WTC11 (cell line): Measurements from ENCODE around the gene HCFC1. TPM values are rescaled to one million over a fixed set of nuclear protein-coding genes. Genes with fewer than 3 reads are reported as not detected.

Experiments used
- ATAC-seq: fragments of 200-7000 bp; cut with Tn5 transposase; 2 replicates; pipeline ENCODE4 v1.10.0; 2021; ENCODE audit warnings: mild to moderate bottlenecking, moderate library complexity
- CTCF ChIA-PET: fragments of 300-600 bp; sonication (Branson Sonifier 250); formaldehyde crosslinking; loops from one replicate; lab custom pipeline; 2021; ENCODE audit warnings: antibody characterized with exemption; lab: Charles Lee
- POLR2A ChIA-PET: fragments of 350-600 bp; sonication (Branson Sonifier 250); formaldehyde crosslinking; loops from one replicate; lab custom pipeline; 2021; ENCODE audit warnings: antibody characterized with exemption; lab: Charles Lee
- DNase-seq: peaks from one replicate; pipeline ENCODE4 v3.0.0; 2021; ENCODE audit warnings: low spot score
- H3K27ac Mint-ChIP-seq: 2 replicates; pipeline ENCODE4 v1.8.0; 2021; ENCODE audit warnings: mixed read lengths
- H3K27me3 Mint-ChIP-seq: 2 replicates; pipeline ENCODE4 v1.8.0; 2021; ENCODE audit warnings: low read depth, mild to moderate bottlenecking, moderate library complexity, mixed read lengths
- H3K36me3 Mint-ChIP-seq: 2 replicates; pipeline ENCODE4 v1.8.0; 2021; ENCODE audit warnings: mixed read lengths
- H3K4me1 Mint-ChIP-seq: 2 replicates; pipeline ENCODE4 v1.8.0; 2022; ENCODE audit warnings: mixed read lengths
- H3K4me3 Mint-ChIP-seq: 2 replicates; pipeline ENCODE4 v1.8.0; 2021; ENCODE audit warnings: mild to moderate bottlenecking, moderate library complexity, mixed read lengths
- H3K9me3 Mint-ChIP-seq: 2 replicates; pipeline ENCODE4 v1.8.0; 2021; ENCODE audit warnings: mixed read lengths
- ELF4 ChIP-seq: sonication (generic); formaldehyde crosslinking; IDR thresholded peaks from 2 replicates; pipeline ENCODE4 v1.8.1; 2022; ENCODE audit warnings: low read depth, mild to moderate bottlenecking, moderate library complexity, missing genetic modification reagents
- EMX1 ChIP-seq: fragments of 250-450 bp; sonication (Bioruptor Pico); IDR thresholded peaks from 2 replicates; pipeline ENCODE4 v1.8.0; 2021; ENCODE audit warnings: mild to moderate bottlenecking
- FOXJ3 ChIP-seq: sonication (generic); formaldehyde crosslinking; IDR thresholded peaks from 2 replicates; pipeline ENCODE4 v1.9.0; 2021; ENCODE audit warnings: missing genetic modification reagents, mild to moderate bottlenecking, borderline replicate concordance
- FOXK1 ChIP-seq: sonication (generic); formaldehyde crosslinking; IDR thresholded peaks from 2 replicates; pipeline ENCODE4 v1.8.0; 2022; ENCODE audit warnings: mild to moderate bottlenecking, moderate library complexity, missing genetic modification reagents
- GRHL2 ChIP-seq: fragments of 250-450 bp; sonication (Bioruptor Pico); IDR thresholded peaks from 2 replicates; pipeline ENCODE4 v1.8.0; 2022; ENCODE audit warnings: mild to moderate bottlenecking, moderate library complexity; ENCODE audit not compliant: insufficient replicate concordance, severe bottlenecking
- JAZF1 ChIP-seq: fragments of 250-450 bp; sonication (Bioruptor Pico); IDR thresholded peaks from 2 replicates; pipeline ENCODE4 v1.9.0; 2021; ENCODE audit warnings: moderate library complexity, mild to moderate bottlenecking, inconsistent platforms
- MXD4 ChIP-seq: fragments of 250-450 bp; sonication (Bioruptor Pico); IDR thresholded peaks from 2 replicates; pipeline ENCODE4 v1.8.0; 2021; ENCODE audit warnings: mild to moderate bottlenecking, moderate library complexity, borderline replicate concordance
- PRRX2 ChIP-seq: fragments of 250-450 bp; sonication (Bioruptor Pico); IDR thresholded peaks from 2 replicates; pipeline ENCODE4 v1.8.0; 2021; ENCODE audit warnings: mild to moderate bottlenecking
- RELA ChIP-seq: sonication (generic); formaldehyde crosslinking; IDR thresholded peaks from 2 replicates; pipeline ENCODE4 v1.8.1; 2022; ENCODE audit warnings: missing genetic modification reagents, mild to moderate bottlenecking, borderline replicate concordance
- SMAD3 ChIP-seq: sonication (generic); formaldehyde crosslinking; IDR thresholded peaks from 2 replicates; pipeline ENCODE4 v1.8.0; 2022; ENCODE audit warnings: missing genetic modification reagents, mild to moderate bottlenecking, borderline replicate concordance
- SMAD4 ChIP-seq: sonication (generic); formaldehyde crosslinking; IDR thresholded peaks from 2 replicates; pipeline ENCODE4 v1.8.0; 2022; ENCODE audit warnings: mild to moderate bottlenecking, missing genetic modification reagents
- SOX15 ChIP-seq: fragments of 250-450 bp; sonication (Bioruptor Pico); IDR thresholded peaks from 2 replicates; pipeline ENCODE4 v1.9.0; 2021; ENCODE audit warnings: mild to moderate bottlenecking
- SP1 ChIP-seq: sonication (generic); formaldehyde crosslinking; conservative IDR thresholded peaks from 2 replicates; pipeline ENCODE4 v1.8.1; 2022; ENCODE audit warnings: missing genetic modification reagents
- TEAD1 ChIP-seq: sonication (generic); formaldehyde crosslinking; IDR thresholded peaks from 2 replicates; pipeline ENCODE4 v1.8.0; 2022; ENCODE audit warnings: mild to moderate bottlenecking, missing genetic modification reagents
- TP53 ChIP-seq: sonication (generic); formaldehyde crosslinking; IDR thresholded peaks from 2 replicates; pipeline ENCODE4 v1.8.1; 2023; ENCODE audit warnings: mild to moderate bottlenecking, missing genetic modification reagents
- ZNF121 ChIP-seq: sonication (generic); formaldehyde crosslinking; IDR thresholded peaks from 2 replicates; pipeline ENCODE4 v1.8.0; 2023; ENCODE audit warnings: missing genetic modification reagents
- total RNA-seq: library from RNA; stranded (reverse); gene quantifications from 3 replicates; pipeline ENCODE4 v1.2.3, GENCODE V29; 2021
- TF ChIP-seq, protein P1 (sequence below): fragments of 250-450 bp; sonication (Bioruptor Pico); IDR thresholded peaks from 2 replicates; pipeline ENCODE4 v1.8.0; 2021; ENCODE audit warnings: mild to moderate bottlenecking
- TF ChIP-seq, protein P2 (sequence below): fragments of 250-450 bp; sonication (Bioruptor Pico); IDR thresholded peaks from 2 replicates; pipeline ENCODE4 v1.9.0; 2021; ENCODE audit warnings: moderate library complexity, mild to moderate bottlenecking, inconsistent platforms, borderline replicate concordance
- TF ChIP-seq, protein P3 (sequence below): sonication (generic); formaldehyde crosslinking; IDR thresholded peaks from 2 replicates; pipeline ENCODE4 v1.8.0; 2022; ENCODE audit warnings: mild to moderate bottlenecking, missing genetic modification reagents
- TF ChIP-seq, protein P4 (sequence below): sonication (generic); formaldehyde crosslinking; IDR thresholded peaks from 2 replicates; pipeline ENCODE4 v1.8.1; 2023; ENCODE audit warnings: mild to moderate bottlenecking, missing genetic modification reagents, borderline replicate concordance

The HCFC1 gene
- total RNA-seq, 1 experiment from 2014 or later: 130 TPM

DNA sequence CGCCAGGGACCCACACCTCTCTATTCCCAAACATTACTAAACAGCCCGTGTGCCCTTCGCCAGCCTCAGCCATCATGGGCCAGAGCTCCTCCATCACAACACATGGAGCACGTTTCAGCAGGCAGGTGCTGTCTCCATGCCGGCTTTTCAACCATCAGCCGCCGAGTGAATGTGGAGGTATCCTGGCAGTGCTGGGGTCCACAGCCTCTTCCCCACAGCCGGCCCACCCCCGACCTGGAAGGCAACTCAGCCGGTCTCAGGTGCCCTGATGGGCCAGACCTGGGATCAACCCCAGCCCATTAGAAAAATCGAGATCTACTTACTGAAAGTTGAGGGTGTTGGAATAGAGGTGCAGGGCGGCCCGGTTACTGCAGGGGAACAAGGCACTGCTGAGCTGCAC lies 39.9 kb downstream of the HCFC1 start:
- Mint-ChIP-seq H3K4me1 (peaks cover 14% of the 10 kb centered on the region), H3K27me3 (no peaks in the 10 kb centered on the region), H3K27ac (no peak overlapping the region), H3K4me3 (no peak overlapping the region), H3K9me3 (no peaks in the 10 kb centered on the region), H3K36me3 (peaks cover 6% of the 10 kb centered on the region)
- ATAC-seq (no peak), DNase-seq (no peak)
- POLR2A ChIA-PET: no interaction called here
- CTCF ChIA-PET: no interaction called here
- TF ChIP-seq, protein P1, sequence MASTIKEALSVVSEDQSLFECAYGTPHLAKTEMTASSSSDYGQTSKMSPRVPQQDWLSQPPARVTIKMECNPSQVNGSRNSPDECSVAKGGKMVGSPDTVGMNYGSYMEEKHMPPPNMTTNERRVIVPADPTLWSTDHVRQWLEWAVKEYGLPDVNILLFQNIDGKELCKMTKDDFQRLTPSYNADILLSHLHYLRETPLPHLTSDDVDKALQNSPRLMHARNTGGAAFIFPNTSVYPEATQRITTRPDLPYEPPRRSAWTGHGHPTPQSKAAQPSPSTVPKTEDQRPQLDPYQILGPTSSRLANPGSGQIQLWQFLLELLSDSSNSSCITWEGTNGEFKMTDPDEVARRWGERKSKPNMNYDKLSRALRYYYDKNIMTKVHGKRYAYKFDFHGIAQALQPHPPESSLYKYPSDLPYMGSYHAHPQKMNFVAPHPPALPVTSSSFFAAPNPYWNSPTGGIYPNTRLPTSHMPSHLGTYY: no peak
- TF ChIP-seq GRHL2 (CRISPR knock-in tag) (no peak), MXD4 (no peak), SP1 (CRISPR knock-in tag) (no peak), TEAD1 (CRISPR knock-in tag) (no peak), SMAD4 (no peak), SOX15 (CRISPR knock-in tag) (no peak), ELF4 (CRISPR knock-in tag) (no peak), JAZF1 (CRISPR knock-in tag) (no peak), EMX1 (CRISPR knock-in tag) (no peak), TP53 (no peak)
- TF ChIP-seq, protein P2, sequence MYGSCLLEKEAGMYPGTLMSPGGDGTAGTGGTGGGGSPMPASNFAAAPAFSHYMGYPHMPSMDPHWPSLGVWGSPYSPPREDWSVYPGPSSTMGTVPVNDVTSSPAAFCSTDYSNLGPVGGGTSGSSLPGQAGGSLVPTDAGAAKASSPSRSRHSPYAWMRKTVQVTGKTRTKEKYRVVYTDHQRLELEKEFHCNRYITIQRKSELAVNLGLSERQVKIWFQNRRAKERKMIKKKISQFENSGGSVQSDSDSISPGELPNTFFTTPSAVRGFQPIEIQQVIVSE (CRISPR knock-in tag): no peak

DNA sequence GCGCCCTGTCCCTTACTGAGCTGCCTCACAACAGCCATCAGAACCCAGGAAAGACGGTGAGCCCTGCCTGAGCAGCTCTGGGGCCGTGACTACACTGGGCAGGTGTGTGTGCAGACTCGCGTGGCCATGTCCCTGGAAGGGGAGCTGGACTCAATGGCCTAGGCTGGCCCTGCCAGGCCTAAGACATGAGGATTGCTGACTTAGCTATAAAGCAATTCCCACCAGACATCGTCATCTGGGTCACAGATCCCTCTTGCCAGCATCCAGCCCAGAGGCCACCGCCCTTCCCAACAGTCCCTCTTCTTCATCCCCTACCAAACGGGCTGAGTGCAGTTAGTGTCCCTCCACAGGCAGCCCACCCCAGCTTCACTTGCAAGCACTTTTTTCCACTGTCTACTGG lies 40.5 kb downstream of the HCFC1 start:
- H3K4me1 Mint-ChIP-seq: peaks cover 14% of the 10 kb centered on the region
- ATAC-seq: no peak
- ChIA-PET POLR2A (no interaction called here), CTCF (no interaction called here)
- no peaks in the 10 kb centered on the region for H3K9me3 Mint-ChIP-seq
- H3K4me3 Mint-ChIP-seq: no peak overlapping the region
- DNase-seq: no peak
- no peak overlapping the region for H3K27ac Mint-ChIP-seq
- no peaks in the 10 kb centered on the region for H3K27me3 Mint-ChIP-seq
- TF ChIP-seq, protein P3, sequence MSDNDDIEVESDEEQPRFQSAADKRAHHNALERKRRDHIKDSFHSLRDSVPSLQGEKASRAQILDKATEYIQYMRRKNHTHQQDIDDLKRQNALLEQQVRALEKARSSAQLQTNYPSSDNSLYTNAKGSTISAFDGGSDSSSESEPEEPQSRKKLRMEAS (CRISPR knock-in tag): no peak
- TF ChIP-seq RELA (CRISPR knock-in tag): no peak
- TF ChIP-seq, protein P2 (CRISPR knock-in tag): no peak
- no peak for TF ChIP-seq ZNF121
- no peak for TF ChIP-seq MXD4
- TF ChIP-seq, protein P4, sequence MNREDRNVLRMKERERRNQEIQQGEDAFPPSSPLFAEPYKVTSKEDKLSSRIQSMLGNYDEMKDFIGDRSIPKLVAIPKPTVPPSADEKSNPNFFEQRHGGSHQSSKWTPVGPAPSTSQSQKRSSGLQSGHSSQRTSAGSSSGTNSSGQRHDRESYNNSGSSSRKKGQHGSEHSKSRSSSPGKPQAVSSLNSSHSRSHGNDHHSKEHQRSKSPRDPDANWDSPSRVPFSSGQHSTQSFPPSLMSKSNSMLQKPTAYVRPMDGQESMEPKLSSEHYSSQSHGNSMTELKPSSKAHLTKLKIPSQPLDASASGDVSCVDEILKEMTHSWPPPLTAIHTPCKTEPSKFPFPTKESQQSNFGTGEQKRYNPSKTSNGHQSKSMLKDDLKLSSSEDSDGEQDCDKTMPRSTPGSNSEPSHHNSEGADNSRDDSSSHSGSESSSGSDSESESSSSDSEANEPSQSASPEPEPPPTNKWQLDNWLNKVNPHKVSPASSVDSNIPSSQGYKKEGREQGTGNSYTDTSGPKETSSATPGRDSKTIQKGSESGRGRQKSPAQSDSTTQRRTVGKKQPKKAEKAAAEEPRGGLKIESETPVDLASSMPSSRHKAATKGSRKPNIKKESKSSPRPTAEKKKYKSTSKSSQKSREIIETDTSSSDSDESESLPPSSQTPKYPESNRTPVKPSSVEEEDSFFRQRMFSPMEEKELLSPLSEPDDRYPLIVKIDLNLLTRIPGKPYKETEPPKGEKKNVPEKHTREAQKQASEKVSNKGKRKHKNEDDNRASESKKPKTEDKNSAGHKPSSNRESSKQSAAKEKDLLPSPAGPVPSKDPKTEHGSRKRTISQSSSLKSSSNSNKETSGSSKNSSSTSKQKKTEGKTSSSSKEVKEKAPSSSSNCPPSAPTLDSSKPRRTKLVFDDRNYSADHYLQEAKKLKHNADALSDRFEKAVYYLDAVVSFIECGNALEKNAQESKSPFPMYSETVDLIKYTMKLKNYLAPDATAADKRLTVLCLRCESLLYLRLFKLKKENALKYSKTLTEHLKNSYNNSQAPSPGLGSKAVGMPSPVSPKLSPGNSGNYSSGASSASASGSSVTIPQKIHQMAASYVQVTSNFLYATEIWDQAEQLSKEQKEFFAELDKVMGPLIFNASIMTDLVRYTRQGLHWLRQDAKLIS (CRISPR knock-in tag): no peak
- no peak for TF ChIP-seq FOXK1 (CRISPR knock-in tag)
- no peak for TF ChIP-seq FOXJ3 (CRISPR knock-in tag)
- no peak for TF ChIP-seq PRRX2 (CRISPR knock-in tag)
- TF ChIP-seq GRHL2 (CRISPR knock-in tag): no peak
- TF ChIP-seq SMAD3: no peak
- H3K36me3 Mint-ChIP-seq: peaks cover 6% of the 10 kb centered on the region
